Spleen (tissue), 7 donors: ENCODE data around the gene FGF14.

Experiments
- CTCF ChIP-seq, 11 experiments: fragments of 200-600 bp in 7 of 11; fragments of 450-650 bp in 4 of 11; sonication (generic) in 4 of 11; IDR thresholded peaks in 8 of 11; conservative IDR thresholded peaks in 3 of 11; 1 replicate in 7 of 11; 2 replicates in 4 of 11; pipeline versions ENCODE4 v1.4.0 to v1.8.0; 2016 to 2021; ENCODE audit warnings: antibody characterized with exemption in 11 of 11, inconsistent platforms in 4 of 11, mild to moderate bottlenecking in 1 of 11
- POLR2A ChIP-seq, 3 donors: fragments of 450-650 bp; IDR thresholded peaks; one replicate each; pipeline ENCODE4 v1.5.1; 2017; ENCODE audit warnings: antibody characterized with exemption in 3 of 3, mild to moderate bottlenecking in 1 of 3
- POLR2AphosphoS5 ChIP-seq, 3 donors: sonication (generic); formaldehyde crosslinking; IDR thresholded peaks; one replicate each; pipeline ENCODE4 v1.5.1; 2017; ENCODE audit warnings: antibody characterized with exemption in 3 of 3
- donor health status: DM: no; HTN: no; CAD: no; lungs with moderate emphysema.
- donor health status: DM: no; HTN: no; CAD: no.
- donor health status: DM: no; HTN: no; CAD: no.

GRCh38 chr13:102395174-102395573 lies 6.7 kb downstream of the FGF14 start:
- TF ChIP-seq POLR2A (IDR thresholded peaks at IDR 0.05), result no peak
- TF ChIP-seq CTCF (IDR thresholded peaks at IDR 0.05 in 8 of 11, conservative IDR thresholded peaks at IDR 0.05 in 3 of 11), result no peak
- no peak for TF ChIP-seq POLR2AphosphoS5 (IDR thresholded peaks at IDR 0.05)
